NCI-H2227 (cell line): ENCODE data around the gene TANGO2.

Experiments
- DNase-seq: peaks from one replicate; lab custom pipeline; 2025; ENCODE audit not compliant: unreplicated experiment; lab: John Stamatoyannopoulos, UW

The TANGO2 gene, protein sequence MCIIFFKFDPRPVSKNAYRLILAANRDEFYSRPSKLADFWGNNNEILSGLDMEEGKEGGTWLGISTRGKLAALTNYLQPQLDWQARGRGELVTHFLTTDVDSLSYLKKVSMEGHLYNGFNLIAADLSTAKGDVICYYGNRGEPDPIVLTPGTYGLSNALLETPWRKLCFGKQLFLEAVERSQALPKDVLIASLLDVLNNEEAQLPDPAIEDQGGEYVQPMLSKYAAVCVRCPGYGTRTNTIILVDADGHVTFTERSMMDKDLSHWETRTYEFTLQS

GRCh38 chr22:20020533-20021195 is at the start of gene TANGO2:
TANGO2 (plus strand) TSS chr22:20021110; CDS start chr22:20036799, 15,689 bp downstream.
- DNase-seq = peak; percentile 97

GRCh38 chr22:19971276-19972124 is 49.4 kb upstream of the TANGO2 start:
- no peak for DNase-seq

DNA sequence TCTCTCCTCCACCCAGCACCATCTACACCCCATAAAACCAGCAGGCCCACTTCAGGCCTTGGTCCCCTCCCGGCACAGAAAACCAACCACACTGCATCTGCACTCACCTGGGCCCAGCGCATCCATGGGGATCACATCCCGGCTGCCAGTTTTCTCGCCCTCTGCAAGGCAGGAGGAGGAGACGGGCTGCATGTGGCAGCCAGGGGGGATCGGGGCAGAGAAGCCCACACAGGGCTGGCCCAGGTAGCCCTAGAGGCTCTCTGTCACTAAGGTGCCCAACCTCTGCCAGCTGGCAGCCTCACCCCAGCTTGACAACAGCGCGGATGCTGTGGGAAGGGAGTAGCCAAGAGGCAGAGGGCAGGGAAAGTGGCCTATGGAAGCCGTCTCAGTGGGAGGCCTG is 48.7 kb upstream of the TANGO2 start:
- DNase-seq = no peak

- no peak for DNase-seq
These were observed 48.0 kb upstream of the TANGO2 start for GRCh38 chr22:19972652-19973550.

DNA sequence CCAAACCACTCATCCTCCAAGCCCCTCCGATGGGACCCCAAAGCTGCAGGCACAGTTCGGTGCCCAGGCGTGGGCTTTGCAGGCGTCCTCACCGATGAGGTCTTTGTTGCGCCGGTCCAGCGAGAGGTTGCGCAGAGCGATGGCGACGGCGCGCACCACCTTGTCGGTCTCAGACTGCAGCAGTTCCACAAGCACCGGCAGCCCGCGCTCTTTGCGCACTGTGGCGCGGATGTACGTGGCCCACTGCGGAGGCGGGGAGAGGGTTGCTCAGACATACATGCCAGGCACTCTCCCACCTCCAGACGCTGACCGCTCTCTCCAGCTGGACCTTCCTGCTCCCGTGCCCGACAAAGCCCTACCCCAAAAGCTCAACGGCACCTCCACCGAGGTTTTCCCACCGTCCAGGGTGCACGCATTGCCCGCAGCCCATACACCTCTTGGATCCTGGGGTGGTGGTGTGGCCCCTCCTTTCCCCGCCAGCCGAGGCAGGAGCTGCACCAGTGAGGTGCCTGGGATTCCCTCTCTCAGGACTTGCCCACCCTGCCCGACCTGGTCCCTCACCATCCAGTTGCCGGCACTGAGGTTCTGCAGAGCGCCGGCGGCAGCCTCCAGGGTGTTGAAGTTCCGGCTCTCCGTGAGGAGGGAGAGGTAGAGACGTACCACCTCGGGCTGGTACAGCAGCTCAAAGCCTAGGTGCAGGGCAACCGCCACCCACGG is 47.2 kb upstream of the TANGO2 start:
- DNase-seq = no peak

DNA sequence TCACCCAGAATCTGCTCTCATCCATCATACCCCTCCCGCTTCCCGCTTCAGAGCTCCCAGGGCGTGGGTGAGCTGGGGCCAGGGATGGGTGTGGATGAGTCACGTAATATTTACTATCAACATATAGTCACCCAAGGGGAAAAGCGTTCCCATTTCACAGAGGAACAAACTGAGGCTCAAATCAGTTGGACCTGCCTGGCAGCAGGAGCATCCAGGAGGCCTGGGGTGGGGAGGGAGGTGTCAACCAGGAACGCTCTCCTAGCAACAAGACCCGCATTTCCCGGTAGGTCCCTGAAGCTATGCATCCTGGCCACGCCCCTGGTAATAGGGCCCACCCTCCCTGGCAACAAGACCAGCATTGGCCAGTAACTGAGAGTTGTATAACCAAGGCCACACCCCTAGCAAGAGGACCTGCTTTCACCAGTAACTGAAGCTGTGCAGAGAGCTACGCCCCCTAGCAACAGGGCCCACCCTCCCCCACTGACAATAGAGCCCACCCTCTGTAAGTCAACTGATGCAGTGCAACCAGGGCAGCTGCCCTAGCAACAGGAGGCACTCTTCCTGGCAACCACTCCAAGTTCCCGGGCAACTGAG is 46.5 kb upstream of the TANGO2 start:
- peak; percentile 95 for DNase-seq

DNA sequence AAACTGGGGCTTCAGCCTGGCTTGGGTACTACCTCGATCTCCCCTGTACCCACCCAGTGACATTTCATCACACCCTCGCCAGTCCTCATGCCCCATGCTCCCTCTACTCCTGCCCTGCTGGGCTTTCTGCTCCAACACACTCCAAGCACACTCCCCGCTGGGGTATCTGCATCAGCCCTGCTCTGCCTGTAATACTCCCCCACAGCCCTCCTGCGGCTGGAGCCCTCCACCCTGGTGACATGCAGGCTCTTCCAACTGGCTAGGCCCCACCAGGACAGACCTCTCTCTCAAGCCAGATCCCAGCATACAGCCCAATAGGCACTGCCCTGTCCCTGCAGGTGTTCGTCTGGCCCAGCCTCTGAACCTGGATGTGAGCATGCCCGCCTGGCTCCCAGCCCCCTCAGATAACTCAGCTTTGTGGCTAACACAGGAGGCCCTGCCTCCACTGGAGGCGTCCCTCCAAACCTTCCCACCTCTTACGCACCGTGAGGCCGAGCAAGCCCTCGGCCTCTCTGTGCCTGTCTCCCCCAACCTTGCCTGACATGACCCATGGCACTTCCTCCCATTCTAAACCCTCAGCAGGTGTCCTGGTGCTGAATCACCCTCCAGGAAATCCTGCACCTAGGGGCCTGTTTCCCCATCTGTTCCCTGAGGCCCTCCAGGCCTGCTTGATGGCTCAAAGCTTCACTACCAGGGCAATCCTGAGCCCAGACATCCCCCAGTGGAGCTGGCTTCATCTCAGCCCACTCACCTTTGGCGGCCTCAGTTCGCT is 45.8 kb upstream of the TANGO2 start:
- peak; percentile 70 for DNase-seq

DNA sequence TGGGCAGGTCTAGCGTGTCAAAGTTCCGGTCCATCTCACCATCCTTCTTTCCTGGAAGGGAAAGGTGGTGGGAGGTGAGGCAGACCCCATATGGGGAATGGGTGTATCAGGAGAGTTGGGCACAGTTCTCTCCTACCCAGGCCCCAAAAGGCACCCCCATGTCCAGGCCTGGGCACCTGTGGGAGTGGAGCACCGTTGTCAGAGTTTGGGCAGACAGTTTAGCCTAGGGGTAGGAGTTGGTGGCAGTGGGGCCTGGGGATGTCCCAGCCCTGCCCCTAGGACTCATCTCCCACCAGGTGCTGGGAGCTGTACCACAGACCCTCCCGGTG is 45.2 kb upstream of the TANGO2 start:
- DNase-seq = no peak

DNA sequence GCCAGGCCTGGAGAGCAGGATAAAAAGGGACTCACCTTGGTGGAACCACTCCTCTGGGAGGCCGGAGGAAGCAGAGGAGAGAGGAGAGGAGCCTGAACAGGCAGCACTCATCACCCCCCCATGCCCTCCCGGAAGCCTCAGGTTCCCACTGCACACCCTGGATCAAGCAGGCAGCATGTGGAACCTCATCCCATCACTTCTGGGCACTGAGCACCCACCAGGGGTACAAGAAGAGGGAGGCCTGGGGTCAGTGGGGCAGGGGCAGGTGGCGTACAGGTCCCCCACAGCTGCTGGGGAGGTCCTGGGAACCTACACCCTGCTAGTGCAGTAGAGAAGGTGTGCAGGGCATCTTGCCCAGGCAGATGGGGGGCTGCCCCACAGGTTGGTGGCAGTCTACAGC is 44.2 kb upstream of the TANGO2 start:
- DNase-seq = no peak

DNA sequence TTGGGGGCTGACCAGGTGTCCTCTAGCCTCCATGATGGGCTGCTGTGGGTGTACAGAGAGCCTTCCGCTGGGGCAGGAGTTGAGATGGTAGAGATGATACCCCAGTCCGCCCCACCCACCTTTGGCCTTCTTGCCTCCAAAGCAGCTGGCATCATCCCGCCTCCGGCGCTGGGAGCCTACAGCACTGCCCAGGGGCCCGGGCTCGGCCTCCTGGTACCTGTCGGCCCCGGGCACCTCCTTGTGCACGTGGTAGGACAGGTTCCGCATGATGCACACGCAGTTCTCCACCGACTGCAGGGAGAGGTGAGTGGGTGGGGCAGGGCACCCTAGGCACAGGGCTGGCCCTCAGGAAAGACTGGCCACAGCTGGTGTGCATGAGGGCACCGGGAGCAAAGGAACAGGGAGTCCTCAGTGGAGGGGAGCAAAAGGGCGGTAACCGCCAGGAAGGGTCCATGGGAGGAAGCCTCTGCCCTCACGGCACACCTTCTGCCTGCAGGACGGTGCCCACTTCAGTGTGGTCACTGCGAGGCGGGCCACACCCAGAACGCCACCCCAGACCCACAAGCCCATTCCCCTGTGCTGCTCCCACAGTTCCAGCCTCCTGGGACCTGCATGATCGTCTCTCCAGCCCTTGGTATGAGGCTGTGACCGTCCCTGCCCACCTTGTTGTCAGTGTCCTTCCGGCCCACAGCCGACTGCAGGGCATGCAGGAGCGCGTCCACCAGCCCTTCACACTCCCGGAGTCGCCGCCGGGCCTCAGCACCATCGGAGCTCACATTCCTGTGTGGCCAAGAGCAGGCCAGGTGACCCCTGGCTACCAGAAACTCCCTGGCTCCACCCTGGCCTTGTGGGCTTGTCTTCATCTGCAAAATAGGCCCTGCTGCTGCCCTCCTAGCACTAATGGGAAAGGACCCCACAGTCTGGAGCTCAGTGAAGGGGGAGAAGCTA is 43.3 kb upstream of the TANGO2 start:
- DNase-seq = no peak

DNA sequence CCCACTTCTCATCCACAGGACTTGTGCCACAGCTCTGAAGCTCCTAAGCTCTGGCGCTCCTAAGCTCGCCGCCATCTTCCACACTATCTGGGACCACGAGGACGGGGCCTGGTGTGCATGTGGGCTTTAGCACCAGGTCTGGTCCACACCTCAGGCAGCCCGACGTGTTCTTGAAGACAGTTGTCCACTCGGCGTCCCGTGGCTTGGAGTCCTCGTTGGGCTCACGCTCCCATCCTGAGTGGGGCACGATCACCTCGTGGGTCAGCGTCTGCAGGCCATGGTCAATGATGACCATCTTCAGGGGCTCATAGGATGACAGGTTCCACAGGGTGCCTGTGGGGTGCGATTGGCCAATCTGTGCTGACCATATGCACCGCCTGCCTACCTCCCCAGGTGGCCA is 42.2 kb upstream of the TANGO2 start:
- DNase-seq = no peak

GRCh38 chr22:19979712-19980493 is 41.0 kb upstream of the TANGO2 start:
- no peak for DNase-seq

DNA sequence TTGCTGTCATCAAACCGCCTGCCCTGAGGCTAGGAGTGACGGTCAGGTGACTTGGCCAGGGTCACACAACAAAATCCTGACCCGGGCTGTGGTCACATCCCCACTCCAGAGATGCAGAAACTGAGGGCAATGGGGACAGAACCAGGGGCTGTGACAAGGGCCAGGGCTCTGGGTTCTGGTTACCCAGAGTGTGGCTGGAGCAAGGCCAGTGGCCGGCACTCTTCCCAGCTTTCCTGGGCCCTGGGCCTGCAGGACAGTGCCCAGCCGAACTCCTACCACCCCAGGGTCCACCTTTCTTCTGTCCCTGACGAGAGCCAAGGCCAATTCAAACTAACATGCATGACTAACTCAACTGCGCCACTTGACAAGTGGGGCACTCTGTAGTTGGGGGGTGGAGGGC is 40.1 kb upstream of the TANGO2 start:
- DNase-seq = no peak

GRCh38 chr22:19981171-19981960 is 39.5 kb upstream of the TANGO2 start:
- no peak for DNase-seq

GRCh38 chr22:19981961-19982920 is 38.7 kb upstream of the TANGO2 start:
- DNase-seq = no peak
